Keratinocyte (primary cell): Measurements from ENCODE around the gene NCKAP5.

Source experiments
- EZH2 ChIP-seq: IDR thresholded peaks from one replicate; pipeline ENCODE4 v1.6.1; 2012; ENCODE audit warnings: inconsistent platforms, mild to moderate bottlenecking, low read length, moderate library complexity
- TF ChIP-seq, protein P1 (sequence below), 3 experiments: IDR thresholded peaks in 1 of 3; conservative IDR thresholded peaks in 1 of 3; optimal IDR thresholded peaks in 1 of 3; 2 replicates in 2 of 3; 3 replicates in 1 of 3; pipeline versions ENCODE3 to v1.5.1; 2011; ENCODE audit warnings: low read length in 3 of 3, mild to moderate bottlenecking in 3 of 3, moderate library complexity in 2 of 3, control low read depth in 1 of 3, inconsistent platforms in 1 of 3; ENCODE audit not compliant: insufficient read depth in 2 of 3; ENCODE audit errors: extremely low read depth in 1 of 3

DNA sequence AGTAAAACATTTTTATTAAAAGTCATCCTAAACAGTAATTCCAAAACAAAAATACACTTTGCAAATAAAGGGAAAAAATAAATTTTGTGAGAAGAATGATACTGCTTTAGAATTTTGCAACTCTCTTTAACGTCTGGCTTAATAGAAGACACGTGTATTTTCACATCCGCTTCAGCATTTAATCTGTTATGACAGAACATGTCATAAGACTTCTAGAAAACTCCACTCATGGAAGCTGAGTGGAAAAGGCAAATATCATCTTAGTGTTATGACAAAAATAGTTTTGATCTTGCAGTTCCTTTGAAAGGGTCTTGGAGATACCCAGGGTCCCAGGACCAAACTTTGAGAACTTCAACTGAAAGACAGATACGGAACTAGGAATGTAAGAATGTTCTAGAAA is 350.1 kb downstream of the NCKAP5 start:
- TF ChIP-seq, protein P1, sequence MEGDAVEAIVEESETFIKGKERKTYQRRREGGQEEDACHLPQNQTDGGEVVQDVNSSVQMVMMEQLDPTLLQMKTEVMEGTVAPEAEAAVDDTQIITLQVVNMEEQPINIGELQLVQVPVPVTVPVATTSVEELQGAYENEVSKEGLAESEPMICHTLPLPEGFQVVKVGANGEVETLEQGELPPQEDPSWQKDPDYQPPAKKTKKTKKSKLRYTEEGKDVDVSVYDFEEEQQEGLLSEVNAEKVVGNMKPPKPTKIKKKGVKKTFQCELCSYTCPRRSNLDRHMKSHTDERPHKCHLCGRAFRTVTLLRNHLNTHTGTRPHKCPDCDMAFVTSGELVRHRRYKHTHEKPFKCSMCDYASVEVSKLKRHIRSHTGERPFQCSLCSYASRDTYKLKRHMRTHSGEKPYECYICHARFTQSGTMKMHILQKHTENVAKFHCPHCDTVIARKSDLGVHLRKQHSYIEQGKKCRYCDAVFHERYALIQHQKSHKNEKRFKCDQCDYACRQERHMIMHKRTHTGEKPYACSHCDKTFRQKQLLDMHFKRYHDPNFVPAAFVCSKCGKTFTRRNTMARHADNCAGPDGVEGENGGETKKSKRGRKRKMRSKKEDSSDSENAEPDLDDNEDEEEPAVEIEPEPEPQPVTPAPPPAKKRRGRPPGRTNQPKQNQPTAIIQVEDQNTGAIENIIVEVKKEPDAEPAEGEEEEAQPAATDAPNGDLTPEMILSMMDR (optimal IDR thresholded peaks at IDR 0.05 in 1 of 3, IDR thresholded peaks at IDR 0.05 in 1 of 3, conservative IDR thresholded peaks at IDR 0.05 in 1 of 3; ENCODE audit: extremely low read depth in 1 of 3, insufficient read depth in 2 of 3, low read length in 3 of 3), result no peak
- no peak for TF ChIP-seq EZH2
